Aorta (tissue), 5 donors: ENCODE data around the gene ATP1B1. TPM values are rescaled to one million over a fixed set of nuclear protein-coding genes. Genes with fewer than 3 reads are reported as not detected.
"Not testable (repeated sequence)": the region's sequence is repeated elsewhere in the genome, so short reads cannot be mapped to it uniquely, and the experiment has no call there.

Experiments
- ATAC-seq: fragments of 200-7000 bp; cut with Tn5 transposase; one replicate; pipeline ENCODE4 v1.9.1; 2022; ENCODE audit warnings: moderate library complexity; ENCODE audit not compliant: low FRiP score
- DNase-seq, 2 donors: peaks; one replicate each; pipeline ENCODE4 v3.0.0-alpha.2; 2020
- H3K27ac ChIP-seq, 2 donors: one replicate each; pipeline ENCODE4 v1.5.1; 2013; ENCODE audit warnings: low read length in 2 of 2, mild to moderate bottlenecking in 2 of 2, moderate library complexity in 2 of 2, control low read depth in 1 of 2, inconsistent platforms in 1 of 2, low read depth in 1 of 2
- H3K27me3 ChIP-seq, 2 donors: one replicate each; pipeline ENCODE4 v1.6.1; 2013; ENCODE audit warnings: control low read depth in 1 of 2, low read length in 1 of 2, mild to moderate bottlenecking in 1 of 2, moderate library complexity in 1 of 2; ENCODE audit not compliant: insufficient read depth in 2 of 2, control insufficient read depth in 1 of 2
- H3K36me3 ChIP-seq, 2 donors: one replicate each; pipeline ENCODE4 v1.6.1; 2013; ENCODE audit warnings: control low read depth in 1 of 2, low read length in 1 of 2, mild to moderate bottlenecking in 1 of 2; ENCODE audit not compliant: insufficient read depth in 2 of 2, control insufficient read depth in 1 of 2
- H3K4me1 ChIP-seq, 2 donors: one replicate each; pipeline ENCODE4 v1.6.1; 2013; ENCODE audit warnings: low read length in 2 of 2, control low read depth in 1 of 2, mild to moderate bottlenecking in 1 of 2, moderate library complexity in 1 of 2; ENCODE audit not compliant: insufficient read depth in 2 of 2, control insufficient read depth in 1 of 2
- H3K4me3 ChIP-seq, 2 donors: one replicate each; pipeline ENCODE4 v1.5.1; 2013; ENCODE audit warnings: low read length in 2 of 2, control low read depth in 1 of 2, mild to moderate bottlenecking in 1 of 2
- H3K9me3 ChIP-seq: one replicate; pipeline ENCODE4 v1.6.1; 2013; ENCODE audit warnings: mild to moderate bottlenecking, low read length; ENCODE audit not compliant: control insufficient read depth
- WGBS, 2 donors: extraction: QIAGEN DNeasy Blood & Tissue Kit; methylation state at CpG; one replicate each; pipeline ENCODE4 v1.1.7; 2013; 5-methylcytosine and 5-hydroxymethylcytosine counted together
- intact Hi-C, 2 donors: fragments of 100-400 bp; cut with DNase I; formaldehyde crosslinking; loops; one replicate each; pipeline versions ENCODE4 v1.14.2 to v1.15.0; 2022
- polyA plus RNA-seq, 2 donors: library from polyadenylated mRNA; stranded (reverse); fragments of 200-250 nt; gene quantifications; one replicate each; pipeline ENCODE4 v1.2.3, GENCODE V29; 2013
- total RNA-seq, 2 donors: library from RNA; stranded (reverse); fragmentation: NEBNext Ultra II Directional; extraction: Animal tissue kit (Norgen Biotek cat#: 25700); gene quantifications; one replicate each; pipeline ENCODE4 v1.2.1, GENCODE V29; 2021
- donor health status: healthy with polysubstance abuse.
- donor health status: Bipolar disorder and iron deficiency.
- donor health status: DM: no; HTN: no; CAD: no.
- donor health status: DM: no; HTN: no; CAD: no.
- donor health status: DM: yes; HTN: yes; CAD: no.

Gene ATP1B1
- total and polyA plus RNA-seq, 4 donors: 7.1 to 23.8 (median 7.7) TPM

DNA sequence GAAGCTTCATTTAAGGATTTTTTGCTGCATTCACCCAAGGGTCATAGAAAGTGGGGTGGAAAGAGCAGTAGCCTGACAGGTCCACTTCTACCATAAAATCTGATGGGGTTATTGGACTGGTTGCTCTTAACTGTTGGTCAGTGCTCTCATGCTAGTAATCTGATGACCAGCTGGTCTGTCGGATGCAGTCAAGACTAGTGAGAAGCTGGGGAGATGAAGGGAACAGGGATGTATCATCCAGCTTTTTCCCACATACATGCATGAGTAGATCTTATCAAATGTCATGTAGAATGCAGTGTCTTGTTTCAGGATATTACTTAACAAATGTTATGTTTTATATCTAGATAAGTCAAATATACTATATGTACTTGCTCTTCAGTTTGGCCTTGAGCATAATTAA is 11.1 kb downstream of the ATP1B1 start:
- H3K4me1 ChIP-seq: peaks cover 0 to 2% of the 10 kb centered on the region in 2 donors
- DNase-seq: no peak
- H3K9me3 ChIP-seq: no peaks in the 10 kb centered on the region
- ATAC-seq: no peak
- H3K36me3 ChIP-seq: peaks cover 0 to 4% of the 10 kb centered on the region in 2 donors
- no peak overlapping the region for H3K27ac ChIP-seq
- intact Hi-C loops: no loop called here
- no peaks in the 10 kb centered on the region for H3K27me3 ChIP-seq
- no peak overlapping the region for H3K4me3 ChIP-seq
- 87 to 94% methylated on average over 1 of the region's 1 CpG for WGBS, 2 donors

GRCh38 chr1:169118227-169118626 is 11.7 kb downstream of the ATP1B1 start:
- ATAC-seq (no peak), DNase-seq (no peak)
- H3K9me3 ChIP-seq: no peaks in the 10 kb centered on the region
- intact Hi-C loops: no loop called here
- peaks cover 0 to 4% of the 10 kb centered on the region in 2 donors for H3K36me3 ChIP-seq
- H3K4me1 ChIP-seq: peaks cover 0 to 2% of the 10 kb centered on the region in 2 donors
- no peaks in the 10 kb centered on the region for H3K27me3 ChIP-seq
- H3K4me3 ChIP-seq: no peak overlapping the region
- WGBS, 2 donors: 94 to 96% methylated on average over 4 of the region's 4 CpGs
- no peak overlapping the region for H3K27ac ChIP-seq

DNA sequence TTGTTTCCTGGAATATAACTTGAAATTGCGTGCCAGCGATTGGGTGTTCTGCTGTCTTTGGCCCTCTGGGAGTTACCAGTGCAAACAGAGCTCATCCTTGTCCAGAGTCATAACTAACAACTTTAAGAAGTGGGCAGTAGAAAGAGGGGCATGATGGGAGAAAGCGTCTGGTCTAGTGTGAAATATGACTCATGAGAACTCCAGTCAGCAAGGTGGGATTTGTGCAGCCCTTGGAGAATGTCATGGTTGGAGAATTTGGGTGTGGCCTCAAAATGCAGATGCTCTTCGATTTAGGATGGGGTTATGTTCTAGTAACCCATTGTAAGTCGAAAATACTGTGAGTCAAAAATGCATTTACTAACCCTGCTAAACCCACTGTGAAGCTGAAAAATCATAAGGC is 12.9 kb downstream of the ATP1B1 start:
- no peak overlapping the region for H3K4me3 ChIP-seq
- DNase-seq (no peak), ATAC-seq (no peak)
- WGBS, 2 donors: 77 to 87% methylated on average over 5 of the region's 5 CpGs
- H3K4me1 ChIP-seq: no peaks in the 10 kb centered on the region
- H3K27ac ChIP-seq: no peak overlapping the region
- intact Hi-C loops: no loop called here
- H3K27me3 ChIP-seq: no peaks in the 10 kb centered on the region
- no peaks in the 10 kb centered on the region for H3K9me3 ChIP-seq
- H3K36me3 ChIP-seq: peaks cover 0 to 4% of the 10 kb centered on the region in 2 donors

DNA sequence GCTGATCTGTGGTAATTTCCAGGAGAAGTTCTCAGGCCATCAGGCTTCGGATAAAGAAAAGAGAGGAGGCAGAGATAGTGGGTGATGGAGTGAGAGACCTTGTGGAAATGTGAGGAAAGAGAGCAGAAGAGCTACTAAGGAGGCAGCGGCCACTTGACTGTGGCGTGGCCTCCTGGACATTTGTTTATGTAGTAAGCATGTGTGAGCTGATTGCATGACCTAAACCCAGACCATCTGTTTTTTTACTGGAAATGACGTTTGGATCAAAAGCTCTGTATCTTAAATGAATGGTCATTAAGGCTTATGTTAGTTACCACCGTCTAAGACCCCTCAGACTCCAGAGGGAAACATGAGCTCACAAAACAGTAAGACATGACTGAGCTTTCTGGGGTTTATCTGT is 13.6 kb downstream of the ATP1B1 start:
- H3K4me3 ChIP-seq: no peak overlapping the region
- WGBS, 2 donors: 77 to 78% methylated on average over 5 of the region's 5 CpGs
- H3K9me3 ChIP-seq: no peaks in the 10 kb centered on the region
- no peaks in the 10 kb centered on the region for H3K4me1 ChIP-seq
- no peak for DNase-seq
- intact Hi-C loops: loop anchor here in 1 of 2 donors (10.0 kb wide), 1 partner anchor 45 kb away; no protein-coding TSS in a partner anchor
- H3K27ac ChIP-seq: no peak overlapping the region
- no peaks in the 10 kb centered on the region for H3K27me3 ChIP-seq
- ATAC-seq: no peak
- peaks cover 0 to 4% of the 10 kb centered on the region in 2 donors for H3K36me3 ChIP-seq

GRCh38 chr1:169121146-169121923 is 14.8 kb downstream of the ATP1B1 start:
- intact Hi-C loops: loop anchor here in 1 of 2 donors (10.0 kb wide), 1 partner anchor 47 kb away; no protein-coding TSS in a partner anchor
- ATAC-seq (no peak), DNase-seq (no peak)
- H3K4me3 ChIP-seq: no peak overlapping the region
- H3K27ac ChIP-seq: no peak overlapping the region
- WGBS, 2 donors: 92 to 96% methylated on average over 6 of the region's 6 CpGs
- H3K36me3 ChIP-seq: peaks cover 0 to 4% of the 10 kb centered on the region in 2 donors
- no peaks in the 10 kb centered on the region for H3K4me1 ChIP-seq
- H3K9me3 ChIP-seq: no peaks in the 10 kb centered on the region
- no peaks in the 10 kb centered on the region for H3K27me3 ChIP-seq

DNA sequence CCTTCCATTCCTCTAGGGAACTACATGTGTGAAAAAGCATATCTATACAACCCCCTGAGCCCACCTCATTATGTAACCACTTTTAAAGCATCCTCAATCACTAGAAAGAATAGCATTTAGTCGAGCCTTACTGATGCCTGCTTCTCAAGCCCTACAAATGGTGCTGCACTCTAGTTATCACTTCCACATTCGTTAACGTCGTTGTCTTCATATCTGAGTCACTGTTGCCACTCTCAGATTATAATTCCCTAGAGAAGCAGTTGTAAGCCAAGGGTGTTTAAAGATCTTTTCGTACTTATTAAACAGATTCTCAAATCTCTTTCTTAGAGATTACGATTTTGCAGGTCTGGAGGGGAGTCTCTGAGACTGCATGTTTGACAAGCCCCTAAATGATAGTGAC is 16.5 kb downstream of the ATP1B1 start:
- H3K27ac ChIP-seq: no peak overlapping the region
- peaks cover 0 to 4% of the 10 kb centered on the region in 2 donors for H3K36me3 ChIP-seq
- DNase-seq: no peak
- no peaks in the 10 kb centered on the region for H3K27me3 ChIP-seq
- H3K4me3 ChIP-seq: no peak overlapping the region
- intact Hi-C loops: loop anchor here in 1 of 2 donors (10.0 kb wide), 1 partner anchor 48 kb away; no protein-coding TSS in a partner anchor
- H3K4me1 ChIP-seq: no peaks in the 10 kb centered on the region
- ATAC-seq: no peak
- H3K9me3 ChIP-seq: no peaks in the 10 kb centered on the region
- WGBS, 2 donors: 72 to 82% methylated on average over 6 of the region's 6 CpGs

DNA sequence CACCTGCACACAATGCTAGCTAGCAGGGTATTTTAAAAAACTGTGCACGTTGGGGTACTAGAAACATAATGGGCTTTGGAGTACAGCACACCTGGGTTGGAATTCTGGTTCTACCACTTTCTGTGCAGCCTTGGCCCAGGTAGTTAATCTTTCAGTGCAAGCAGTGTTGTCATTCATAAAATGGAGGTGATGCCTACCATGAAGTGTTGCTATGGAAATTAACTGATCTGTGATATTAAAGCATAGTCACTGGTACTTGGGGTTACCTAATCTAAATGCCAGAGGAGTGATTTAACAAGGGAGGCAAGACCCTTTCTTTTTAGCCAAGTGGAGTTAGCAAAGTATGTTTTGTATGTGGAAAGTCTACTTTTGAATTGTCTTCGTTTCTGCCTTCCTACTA is 18.0 kb downstream of the ATP1B1 start:
- Histone ChIP-seq H3K9me3 (no peaks in the 10 kb centered on the region), H3K27ac (no peak overlapping the region), H3K4me3 (no peak overlapping the region), H3K27me3 (no peaks in the 10 kb centered on the region), H3K4me1 (peaks cover 3 to 4% of the 10 kb centered on the region in 2 donors), H3K36me3 (peaks cover 0 to 4% of the 10 kb centered on the region in 2 donors)
- DNase-seq (no peak), ATAC-seq (no peak)
- intact Hi-C loops: loop anchor here in 1 of 2 donors (10.0 kb wide), 1 partner anchor 50 kb away; no protein-coding TSS in a partner anchor
- WGBS, 2 donors: 77 to 86% methylated on average over 2 of the region's 2 CpGs

DNA sequence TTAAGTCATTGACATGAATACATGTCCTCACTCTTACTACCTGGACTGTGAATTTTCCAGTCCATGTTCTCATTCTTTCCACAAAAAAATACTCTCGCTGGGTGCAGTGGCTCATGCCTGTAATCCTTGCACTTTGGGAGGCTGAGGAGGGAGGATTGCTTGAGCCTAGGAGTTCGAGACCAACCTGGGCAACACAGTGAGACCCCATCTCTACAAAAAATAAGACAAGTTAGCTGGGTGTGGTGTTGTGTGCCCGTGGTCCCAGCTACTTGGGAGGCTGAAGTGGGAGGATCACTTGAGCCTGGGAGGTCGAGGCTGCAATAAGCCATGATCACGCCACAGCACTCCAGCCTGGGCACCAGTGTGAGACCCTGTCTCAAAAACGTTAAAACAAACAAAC is 19.1 kb downstream of the ATP1B1 start:
- not testable (repeated sequence) for H3K9me3 ChIP-seq, H3K27me3 ChIP-seq, DNase-seq, H3K4me1 ChIP-seq, H3K4me3 ChIP-seq, H3K27ac ChIP-seq, ATAC-seq, H3K36me3 ChIP-seq
- 92 to 95% methylated on average over 6 of the region's 6 CpGs for WGBS, 2 donors
- intact Hi-C loops: loop anchor here in 1 of 2 donors (10.0 kb wide), 1 partner anchor 51 kb away; no protein-coding TSS in a partner anchor

DNA sequence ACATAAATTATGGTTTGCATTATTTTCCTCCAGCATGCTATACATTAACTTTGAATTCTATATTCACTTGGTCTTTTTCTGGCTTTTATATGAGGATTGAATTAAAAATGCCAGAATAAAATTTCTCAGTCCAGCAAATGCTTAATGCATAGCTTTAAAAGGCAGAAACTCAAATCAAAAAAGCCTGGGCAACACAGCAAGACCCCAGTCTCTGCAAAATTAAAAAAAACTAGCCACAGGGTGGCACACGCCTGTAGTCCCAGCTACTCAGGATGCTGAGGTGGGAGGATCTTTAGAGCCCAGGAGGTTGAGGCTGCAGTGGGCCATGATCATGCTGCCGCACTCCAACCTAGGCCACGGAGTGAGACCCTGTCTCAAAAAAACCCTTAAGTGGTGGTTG is 19.8 kb downstream of the ATP1B1 start:
- Histone ChIP-seq H3K27me3 (no peaks in the 10 kb centered on the region), H3K9me3 (no peaks in the 10 kb centered on the region), H3K4me3 (no peak overlapping the region), H3K36me3 (peaks cover 0 to 5% of the 10 kb centered on the region in 2 donors), H3K4me1 (peaks cover 4 to 5% of the 10 kb centered on the region in 2 donors), H3K27ac (no peak overlapping the region)
- intact Hi-C loops: loop anchor here in 1 of 2 donors (10.0 kb wide), 1 partner anchor 52 kb away; no protein-coding TSS in a partner anchor
- ATAC-seq: no peak
- DNase-seq: no peak
- 96 to 99% methylated on average over 3 of the region's 3 CpGs for WGBS, 2 donors
